ENCODE measurements around the gene MMP14.
"Not testable (repeated sequence)": the region's sequence is repeated elsewhere in the genome, so short reads cannot be mapped to it uniquely, and the experiment has no call there.

The MMP14 gene

GRCh38 chr14:22814941-22815713, 21.3 kb upstream of the MMP14 start, which contains the start of gene SLC7A7:
SLC7A7 (minus strand) TSS chr14:22815435; CDS start chr14:22813398, 2,037 bp downstream.
- no peak for DNase-seq

GRCh38 chr14:22819151-22819988, 17.0 kb upstream of the MMP14 start:
- no peak for DNase-seq

- no peak for DNase-seq
Measured at GRCh38 chr14:22820731-22821130, 15.7 kb upstream of the MMP14 start.

- DNase-seq: no peak
Measured at GRCh38 chr14:22821193-22822015, 15.0 kb upstream of the MMP14 start.

- no peak for DNase-seq
Measured at GRCh38 chr14:22822016-22822570, 14.3 kb upstream of the MMP14 start.

- DNase-seq: no peak
Measured at GRCh38 chr14:22822571-22823098, 13.8 kb upstream of the MMP14 start.

GRCh38 chr14:22824711-22825359, 11.6 kb upstream of the MMP14 start:
- DNase-seq: no peak

- not testable (repeated sequence) for DNase-seq
Measured at GRCh38 chr14:22829076-22829660, 7.2 kb upstream of the MMP14 start.

GRCh38 chr14:22829661-22830442, 6.5 kb upstream of the MMP14 start, which contains the start of gene MRPL52:
MRPL52 (plus strand) TSS chr14:22829887; CDS start chr14:22829913, 26 bp downstream.
- DNase-seq: no peak

- no peak for DNase-seq
Measured at GRCh38 chr14:22830443-22831010, 5.9 kb upstream of the MMP14 start.

GRCh38 chr14:22835505-22835904, 880 bp upstream of the MMP14 start:
- DNase-seq: no peak

- DNase-seq: no peak
Measured at GRCh38 chr14:22837114-22837749, 847 bp downstream of the MMP14 start.

GRCh38 chr14:22837750-22838538, 1.6 kb downstream of the MMP14 start:
- DNase-seq: no peak

- no peak for DNase-seq
Measured at GRCh38 chr14:22838631-22839041, 2.3 kb downstream of the MMP14 start.

- no peak for DNase-seq
Measured at GRCh38 chr14:22839159-22839779, 2.9 kb downstream of the MMP14 start.

- DNase-seq: no peak
Measured at GRCh38 chr14:22841311-22841710, 4.9 kb downstream of the MMP14 start.

GRCh38 chr14:22841769-22842168, 5.4 kb downstream of the MMP14 start:
- no peak for DNase-seq

Measured in SIG-M5 (cell line).